Measurements from ENCODE around the gene MRPL58.
"Not testable (repeated sequence)": the region's sequence is repeated elsewhere in the genome, so short reads cannot be mapped to it uniquely, and the experiment has no call there.

Gene MRPL58

GRCh38 chr17:75013092-75013559 is 656 bp downstream of the MRPL58 start:
- Mint-ChIP-seq H3K27ac (peak overlapping the region; percentile 94), H3K9me3 (no peaks in the 10 kb centered on the region), H3K36me3 (peaks cover 5 to 18% of the 10 kb centered on the region in 2 donors), H3K4me3 (peak overlapping the region; percentile 92 to 96), H3K27me3 (no peaks in the 10 kb centered on the region), H3K4me1 (peaks cover 20 to 32% of the 10 kb centered on the region in 2 donors)
- DNase-seq, result no peak
- no peak for ATAC-seq (replicated peaks)

GRCh38 chr17:75019146-75019545 is 6.7 kb downstream of the MRPL58 start:
- Mint-ChIP-seq H3K27me3 (no peaks in the 10 kb centered on the region), H3K9me3 (no peaks in the 10 kb centered on the region), H3K4me1 (peaks cover 5 to 6% of the 10 kb centered on the region in 2 donors), H3K27ac (no peak overlapping the region), H3K4me3 (no peak overlapping the region), H3K36me3 (peaks cover 39 to 53% of the 10 kb centered on the region in 2 donors)
- no peak for DNase-seq
- no peak for ATAC-seq (replicated peaks)

- peaks cover 5% of the 10 kb centered on the region in 2 donors for H3K4me1 Mint-ChIP-seq
- ATAC-seq (replicated peaks), result no peak
- H3K36me3 Mint-ChIP-seq, result peaks cover 39 to 55% of the 10 kb centered on the region in 2 donors
These were observed 7.2 kb downstream of the MRPL58 start for GRCh38 chr17:75019710-75020109.

GRCh38 chr17:75020331-75021110 is 8.1 kb downstream of the MRPL58 start:
- ATAC-seq (replicated peaks) (no peak), DNase-seq (no peak)
- Mint-ChIP-seq H3K27me3 (no peaks in the 10 kb centered on the region), H3K4me1 (peaks cover 4 to 10% of the 10 kb centered on the region in 2 donors), H3K27ac (no peak overlapping the region), H3K4me3 (no peak overlapping the region), H3K36me3 (peaks cover 44 to 57% of the 10 kb centered on the region in 2 donors), H3K9me3 (peaks cover 0 to 2% of the 10 kb centered on the region in 2 donors)

More at GRCh38 chr17:75019710-75020109, 7.2 kb downstream of the MRPL58 start:
- DNase-seq, result no peak
- Mint-ChIP-seq H3K27ac (no peak overlapping the region), H3K4me3 (no peak overlapping the region), H3K9me3 (no peaks in the 10 kb centered on the region), H3K27me3 (no peaks in the 10 kb centered on the region)

GRCh38 chr17:75024686-75025397 is 12.4 kb downstream of the MRPL58 start:
- DNase-seq (no peak), ATAC-seq (replicated peaks) (no peak)
- Mint-ChIP-seq H3K4me3 (no peak overlapping the region), H3K9me3 (peaks cover 0 to 6% of the 10 kb centered on the region in 2 donors), H3K27ac (no peak overlapping the region), H3K4me1 (peaks cover 3 to 6% of the 10 kb centered on the region in 2 donors), H3K27me3 (no peaks in the 10 kb centered on the region), H3K36me3 (peaks cover 35 to 50% of the 10 kb centered on the region in 2 donors)

GRCh38 chr17:75025398-75025734 is 12.9 kb downstream of the MRPL58 start:
- not testable (repeated sequence) for H3K4me3 Mint-ChIP-seq; H3K4me1 Mint-ChIP-seq; H3K27ac Mint-ChIP-seq; H3K27me3 Mint-ChIP-seq; H3K9me3 Mint-ChIP-seq; DNase-seq; ATAC-seq (replicated peaks)
- peaks cover 33 to 47% of the 10 kb centered on the region in 2 donors for H3K36me3 Mint-ChIP-seq

GRCh38 chr17:75026650-75027049 is 14.2 kb downstream of the MRPL58 start:
- H3K4me1 Mint-ChIP-seq; H3K4me3 Mint-ChIP-seq; DNase-seq; H3K27ac Mint-ChIP-seq; H3K27me3 Mint-ChIP-seq; ATAC-seq (replicated peaks): not testable (repeated sequence)
- Mint-ChIP-seq H3K9me3 (peaks cover 5 to 10% of the 10 kb centered on the region in 2 donors), H3K36me3 (peaks cover 23 to 34% of the 10 kb centered on the region in 2 donors)

- Mint-ChIP-seq H3K9me3 (peaks cover 8 to 12% of the 10 kb centered on the region in 2 donors), H3K27me3 (peaks cover 14% of the 10 kb centered on the region in 2 donors), H3K4me3 (no peak overlapping the region), H3K36me3 (peaks cover 10 to 23% of the 10 kb centered on the region in 2 donors), H3K27ac (no peak overlapping the region), H3K4me1 (peaks cover 32 to 35% of the 10 kb centered on the region in 2 donors)
- ATAC-seq (replicated peaks) (no peak), DNase-seq (no peak)
These were observed 17.7 kb downstream of the MRPL58 start for GRCh38 chr17:75030161-75030560.

GRCh38 chr17:75031972-75032719 is 19.7 kb downstream of the MRPL58 start:
- Mint-ChIP-seq H3K4me3 (peak overlapping the region; percentile 80 to 92), H3K36me3 (peaks cover 7 to 23% of the 10 kb centered on the region in 2 donors), H3K9me3 (peaks cover 6 to 8% of the 10 kb centered on the region in 2 donors), H3K4me1 (peaks cover 36 to 41% of the 10 kb centered on the region in 2 donors), H3K27ac (peak overlapping the region; percentile 83), H3K27me3 (peaks cover 15% of the 10 kb centered on the region in 2 donors)
- DNase-seq (peak; percentile 35), ATAC-seq (replicated peaks) (peak; percentile 34 to 35)

- peaks cover 36 to 41% of the 10 kb centered on the region in 2 donors for H3K4me1 Mint-ChIP-seq
- peak overlapping the region; percentile 83 for H3K27ac Mint-ChIP-seq
- DNase-seq (no peak), ATAC-seq (replicated peaks) (no peak)
- H3K9me3 Mint-ChIP-seq, result peaks cover 6 to 8% of the 10 kb centered on the region in 2 donors
- H3K36me3 Mint-ChIP-seq, result peaks cover 10 to 23% of the 10 kb centered on the region in 2 donors
- H3K27me3 Mint-ChIP-seq, result peaks cover 15% of the 10 kb centered on the region in 2 donors
- peak overlapping the region; percentile 80 to 92 for H3K4me3 Mint-ChIP-seq
These were observed 20.3 kb downstream of the MRPL58 start for GRCh38 chr17:75032720-75033280.

- Mint-ChIP-seq H3K9me3 (peaks cover 6 to 8% of the 10 kb centered on the region in 2 donors), H3K27ac (peak overlapping the region; percentile 100), H3K4me3 (peak overlapping the region; percentile 92 to 99), H3K4me1 (peaks cover 36 to 41% of the 10 kb centered on the region in 2 donors), H3K36me3 (peaks cover 15 to 27% of the 10 kb centered on the region in 2 donors), H3K27me3 (peaks cover 15% of the 10 kb centered on the region in 2 donors)
- DNase-seq (peak; percentile 86), ATAC-seq (replicated peaks) (peak; percentile 54 to 64)
These were observed 21.1 kb downstream of the MRPL58 start for GRCh38 chr17:75033346-75034235.

GRCh38 chr17:75034236-75034908 is 21.9 kb downstream of the MRPL58 start:
- H3K4me1 Mint-ChIP-seq, result peaks cover 36 to 41% of the 10 kb centered on the region in 2 donors
- peaks cover 6 to 8% of the 10 kb centered on the region in 2 donors for H3K9me3 Mint-ChIP-seq
- DNase-seq, result peak; percentile 86
- peaks cover 18 to 32% of the 10 kb centered on the region in 2 donors for H3K36me3 Mint-ChIP-seq
- H3K27me3 Mint-ChIP-seq, result peaks cover 15% of the 10 kb centered on the region in 2 donors
- H3K4me3 Mint-ChIP-seq, result peak overlapping the region; percentile 92 to 99
- peak; percentile 80 to 84 for ATAC-seq (replicated peaks)
- peak overlapping the region; percentile 100 for H3K27ac Mint-ChIP-seq
